Adrenal gland (tissue), 5 donors: ENCODE data around the gene TPRN.

Experiments used
- POLR2A ChIP-seq, 2 donors: fragments of 450-650 bp; IDR thresholded peaks; one replicate each; pipeline ENCODE4 v1.6.1; 2017; ENCODE audit warnings: antibody characterized with exemption in 2 of 2, mild to moderate bottlenecking in 2 of 2, moderate library complexity in 1 of 2
- TF ChIP-seq, protein P1 (sequence below), 6 experiments: fragments of 450-650 bp in 4 of 6; fragments of 200-600 bp in 2 of 6; sonication (generic) in 1 of 6; IDR thresholded peaks; 1 replicate in 5 of 6; 2 replicates in 1 of 6; pipeline versions ENCODE4 v1.5.1 to v1.8.0; 2016 to 2021; ENCODE audit warnings: antibody characterized with exemption in 6 of 6, mild to moderate bottlenecking in 2 of 6, moderate library complexity in 1 of 6
- donor health status: DM: no; HTN: no; CAD: no.

DNA sequence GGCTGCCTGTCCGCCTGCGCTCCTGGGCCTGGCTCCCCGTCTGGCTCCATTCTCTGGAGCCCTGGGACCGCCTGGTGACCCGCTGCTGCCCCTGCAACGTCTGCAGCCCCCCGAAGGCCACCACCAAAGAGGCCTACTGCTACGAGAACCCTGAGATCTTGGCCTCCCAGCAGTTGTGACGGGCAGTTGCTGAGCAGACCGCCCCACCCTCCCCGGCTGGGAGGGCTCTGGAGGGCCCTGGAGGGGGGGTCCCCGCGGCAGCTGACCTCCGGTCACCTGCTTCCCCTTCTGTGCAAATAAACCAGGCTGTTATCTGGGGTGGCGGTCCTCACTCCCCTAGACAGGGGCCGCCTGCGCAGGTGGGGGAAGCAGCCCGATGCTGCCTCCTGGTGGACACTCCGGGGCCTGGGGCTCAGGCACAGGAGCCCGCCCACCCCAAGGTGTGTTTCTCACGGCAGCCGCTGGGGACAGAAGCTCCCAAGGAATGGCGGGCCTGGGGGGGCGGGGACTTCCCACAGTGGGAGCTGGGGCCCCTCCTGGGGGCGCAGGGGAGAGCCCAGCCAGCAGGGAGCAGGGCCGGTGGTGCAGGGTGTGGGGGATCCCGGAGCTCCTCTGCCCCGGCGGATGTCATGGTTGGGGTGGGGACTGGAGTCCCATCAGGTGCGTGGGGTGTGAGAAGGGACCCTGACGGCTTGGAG is 35.8 kb upstream of the TPRN start:
- TF ChIP-seq, protein P1, sequence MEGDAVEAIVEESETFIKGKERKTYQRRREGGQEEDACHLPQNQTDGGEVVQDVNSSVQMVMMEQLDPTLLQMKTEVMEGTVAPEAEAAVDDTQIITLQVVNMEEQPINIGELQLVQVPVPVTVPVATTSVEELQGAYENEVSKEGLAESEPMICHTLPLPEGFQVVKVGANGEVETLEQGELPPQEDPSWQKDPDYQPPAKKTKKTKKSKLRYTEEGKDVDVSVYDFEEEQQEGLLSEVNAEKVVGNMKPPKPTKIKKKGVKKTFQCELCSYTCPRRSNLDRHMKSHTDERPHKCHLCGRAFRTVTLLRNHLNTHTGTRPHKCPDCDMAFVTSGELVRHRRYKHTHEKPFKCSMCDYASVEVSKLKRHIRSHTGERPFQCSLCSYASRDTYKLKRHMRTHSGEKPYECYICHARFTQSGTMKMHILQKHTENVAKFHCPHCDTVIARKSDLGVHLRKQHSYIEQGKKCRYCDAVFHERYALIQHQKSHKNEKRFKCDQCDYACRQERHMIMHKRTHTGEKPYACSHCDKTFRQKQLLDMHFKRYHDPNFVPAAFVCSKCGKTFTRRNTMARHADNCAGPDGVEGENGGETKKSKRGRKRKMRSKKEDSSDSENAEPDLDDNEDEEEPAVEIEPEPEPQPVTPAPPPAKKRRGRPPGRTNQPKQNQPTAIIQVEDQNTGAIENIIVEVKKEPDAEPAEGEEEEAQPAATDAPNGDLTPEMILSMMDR (IDR thresholded peaks at IDR 0.05), result peak; percentile 97 to 100 (median 98)
- TF ChIP-seq POLR2A (IDR thresholded peaks at IDR 0.05), result no peak
